Endothelial cell of umbilical vein (primary cell): ENCODE measurements around the gene RGS7.

Experiments used
- CTCF ChIP-seq, 2 donors: IDR thresholded peaks; 1 replicate in 1 of 2; 2 replicates in 1 of 2; pipeline ENCODE4 v1.5.1; 2011; ENCODE audit warnings: low read length in 2 of 2, mild to moderate bottlenecking in 2 of 2, moderate library complexity in 2 of 2, control low read depth in 1 of 2, inconsistent platforms in 1 of 2, low read depth in 1 of 2; ENCODE audit not compliant: insufficient read depth in 1 of 2; ENCODE audit errors: extremely low read depth in 1 of 2
- POLR2AphosphoS5 ChIP-seq: IDR thresholded peaks from 2 replicates; pipeline ENCODE4 v1.6.1; 2012; ENCODE audit warnings: low read depth, mild to moderate bottlenecking, control low read depth, low read length, moderate library complexity; ENCODE audit not compliant: insufficient read depth

GRCh38 chr1:241125286-241125685 lies 231.7 kb downstream of the RGS7 start:
- TF ChIP-seq CTCF (IDR thresholded peaks at IDR 0.05; ENCODE audit: extremely low read depth in 1 of 2, insufficient read depth in 1 of 2, low read depth in 1 of 2, low read length in 2 of 2) (no peak), POLR2AphosphoS5 (no peak)
